VCaP (cell line): Measurements from ENCODE around the gene SELENBP1.
"Not testable (repeated sequence)": the region's sequence is repeated elsewhere in the genome, so short reads cannot be mapped to it uniquely, and the experiment has no call there.

Experiments
- H3K27ac ChIP-seq: fragments of 450-650 bp; 2 replicates; pipeline ENCODE4 v1.5.1; 2017
- CTCF ChIP-seq: fragments of 450-650 bp; conservative IDR thresholded peaks from 2 replicates; pipeline ENCODE4 v1.5.1; 2017; ENCODE audit warnings: mild to moderate bottlenecking, moderate library complexity

The SELENBP1 gene

GRCh38 chr1:151399324-151400171 is 27.0 kb upstream of the SELENBP1 start, which contains the start of gene PSMB4:
Gene PSMB4, plus strand, starts transcription at chr1:151399573. Its CDS starts 15 bp downstream, at chr1:151399588.
- TF ChIP-seq CTCF: peak; percentile 65
- peak within 1 kb of the TSS; percentile 90 for H3K27ac ChIP-seq

- H3K27ac ChIP-seq: not testable (repeated sequence)
These were observed 23.8 kb upstream of the SELENBP1 start for GRCh38 chr1:151396265-151396664.

- no peak for TF ChIP-seq CTCF
- no peak overlapping the region for H3K27ac ChIP-seq
These were observed 21.1 kb upstream of the SELENBP1 start for GRCh38 chr1:151393583-151393982.

- TF ChIP-seq CTCF: no peak
- no peak overlapping the region for H3K27ac ChIP-seq
These were observed 18.6 kb upstream of the SELENBP1 start for GRCh38 chr1:151391079-151391563.

- not testable (repeated sequence) for H3K27ac ChIP-seq
These were observed 17.9 kb upstream of the SELENBP1 start for GRCh38 chr1:151390221-151391078.

GRCh38 chr1:151386002-151386401 is 13.5 kb upstream of the SELENBP1 start:
- TF ChIP-seq CTCF: no peak
- H3K27ac ChIP-seq: no peak overlapping the region

GRCh38 chr1:151384584-151384983 is 12.1 kb upstream of the SELENBP1 start:
- H3K27ac ChIP-seq: no peak overlapping the region
- no peak for TF ChIP-seq CTCF

- peak overlapping the region; percentile 59 for H3K27ac ChIP-seq
- no peak for TF ChIP-seq CTCF
These were observed 4.8 kb upstream of the SELENBP1 start for GRCh38 chr1:151377150-151377884.
